Neural cell (in vitro differentiated cells): ENCODE data around the gene MYBL2. TPM values are rescaled to one million over a fixed set of nuclear protein-coding genes. Genes with fewer than 3 reads are reported as not detected.

ENCODE experiments used
- H2AFZ ChIP-seq: fragments of 200-600, 300-800 bp; sonication (generic), shearing (Covaris generic); 2 replicates; pipeline ENCODE4 v1.6.0; 2014; ENCODE audit warnings: low read depth, mild to moderate bottlenecking, antibody characterized with exemption, low read length, moderate library complexity
- H3F3A ChIP-seq: fragments of 200-600 bp; shearing (Covaris generic); 2 replicates; pipeline ENCODE4 v1.6.1; 2016; ENCODE audit warnings: mild to moderate bottlenecking, moderate library complexity, mixed read lengths, antibody characterized with exemption, low read length; ENCODE audit not compliant: insufficient read depth, poor library complexity, severe bottlenecking
- H3K27ac ChIP-seq: fragments of 200-600, 300-800 bp; sonication (generic), shearing (Covaris generic); 2 replicates; pipeline ENCODE4 v1.5.1; 2014; ENCODE audit warnings: mild to moderate bottlenecking, low read length, moderate library complexity
- H3K27me3 ChIP-seq: fragments of 300-800, 200-600 bp; sonication (generic), shearing (Covaris generic); 2 replicates; pipeline ENCODE4 v1.6.0; 2014; ENCODE audit warnings: mild to moderate bottlenecking, low read depth, low read length, moderate library complexity; ENCODE audit not compliant: insufficient read depth
- H3K36me3 ChIP-seq: fragments of 300-800, 200-600 bp; sonication (generic), shearing (Covaris generic); 2 replicates; pipeline ENCODE4 v1.5.1; 2014; ENCODE audit warnings: mild to moderate bottlenecking, antibody characterized with exemption, low read length, moderate library complexity; ENCODE audit not compliant: insufficient read depth
- H3K4me2 ChIP-seq: fragments of 300-800, 200-600 bp; sonication (generic), shearing (Covaris generic); 2 replicates; pipeline ENCODE4 v1.6.0; 2014; ENCODE audit warnings: mild to moderate bottlenecking, low read length
- H3K4me3 ChIP-seq: fragments of 300-800, 200-600 bp; sonication (generic), shearing (Covaris generic); 2 replicates; pipeline ENCODE4 v1.5.1; 2014; ENCODE audit warnings: mild to moderate bottlenecking, low read length, moderate library complexity
- H3K79me2 ChIP-seq: fragments of 200-600 bp; shearing (Covaris generic); replicated peaks from 2 replicates; pipeline ENCODE4 v1.6.0; 2014; ENCODE audit warnings: mild to moderate bottlenecking, low read length, moderate library complexity; ENCODE audit not compliant: insufficient read depth
- H3K9ac ChIP-seq: fragments of 300-800, 200-600 bp; sonication (generic), shearing (Covaris generic); 2 replicates; pipeline ENCODE4 v1.6.1; 2016; ENCODE audit warnings: mild to moderate bottlenecking, low read length, mixed read lengths
- H3K9me2 ChIP-seq: fragments of 200-600 bp; shearing (Covaris generic); 2 replicates; pipeline ENCODE4 v1.6.1; 2016; ENCODE audit warnings: mild to moderate bottlenecking, low read length, mixed read lengths; ENCODE audit not compliant: insufficient read depth
- H3K9me3 ChIP-seq: fragments of 200-600, 300-800 bp; sonication (generic), shearing (Covaris generic); 2 replicates; pipeline ENCODE4 v1.6.1; 2016; ENCODE audit warnings: mild to moderate bottlenecking, mixed run types, low read length, moderate library complexity, mixed read lengths
- H4K20me1 ChIP-seq: fragments of 200-600 bp; shearing (Covaris generic); 2 replicates; pipeline ENCODE4 v1.6.1; 2016; ENCODE audit warnings: mild to moderate bottlenecking, mixed run types; ENCODE audit not compliant: insufficient read depth
- EP300 ChIP-seq: fragments of 450-650 bp; conservative IDR thresholded peaks from 2 replicates; pipeline ENCODE4 v1.6.1; 2014; ENCODE audit warnings: antibody characterized with exemption, mild to moderate bottlenecking, moderate library complexity; ENCODE audit not compliant: poor library complexity, severe bottlenecking
- EZH2 ChIP-seq: fragments of 200-600, 300-800 bp; shearing (Covaris generic), sonication (generic); IDR thresholded peaks from 2 replicates; pipeline ENCODE4 v1.6.1; 2014; ENCODE audit warnings: antibody characterized with exemption, low read length, borderline replicate concordance, mild to moderate bottlenecking; ENCODE audit not compliant: insufficient read depth, poor library complexity, severe bottlenecking
- MXI1 ChIP-seq: fragments of 450-650 bp; conservative IDR thresholded peaks from 2 replicates; pipeline ENCODE4 v1.6.1; 2014; ENCODE audit warnings: antibody characterized with exemption, mild to moderate bottlenecking; ENCODE audit not compliant: poor library complexity, severe bottlenecking
- POLR2AphosphoS5 ChIP-seq: IDR thresholded peaks from 2 replicates; pipeline ENCODE4 v1.6.1; 2012
- RAD21 ChIP-seq: fragments of 450-650 bp; conservative IDR thresholded peaks from 2 replicates; pipeline ENCODE4 v1.6.1; 2014; ENCODE audit warnings: antibody characterized with exemption, mild to moderate bottlenecking, moderate library complexity
- SMC3 ChIP-seq: fragments of 450-650 bp; conservative IDR thresholded peaks from 2 replicates; pipeline ENCODE4 v1.6.1; 2014; ENCODE audit warnings: antibody characterized with exemption, mild to moderate bottlenecking, moderate library complexity; ENCODE audit not compliant: poor library complexity
- TAF1 ChIP-seq: IDR thresholded peaks from 2 replicates; pipeline ENCODE4 v1.6.1; 2012; ENCODE audit warnings: low read depth
- polyA plus RNA-seq: library from polyadenylated mRNA; depleted of rRNA; stranded (reverse); fragments of >200 nt; gene quantifications from 2 replicates; pipeline ENCODE4 v1.2.3, GENCODE V29; 2014
- TF ChIP-seq, protein P1 (sequence below): IDR thresholded peaks from 2 replicates; pipeline ENCODE4 v1.6.1; 2012; ENCODE audit warnings: borderline replicate concordance
- TF ChIP-seq, protein P2 (sequence below): fragments of 450-650 bp; IDR thresholded peaks from 2 replicates; pipeline ENCODE4 v1.5.1; 2014; ENCODE audit warnings: antibody characterized with exemption, mild to moderate bottlenecking, moderate library complexity; ENCODE audit not compliant: poor library complexity, severe bottlenecking

Gene MYBL2
- polyA plus RNA-seq, 1 donor from 2014 or later: not detected

DNA sequence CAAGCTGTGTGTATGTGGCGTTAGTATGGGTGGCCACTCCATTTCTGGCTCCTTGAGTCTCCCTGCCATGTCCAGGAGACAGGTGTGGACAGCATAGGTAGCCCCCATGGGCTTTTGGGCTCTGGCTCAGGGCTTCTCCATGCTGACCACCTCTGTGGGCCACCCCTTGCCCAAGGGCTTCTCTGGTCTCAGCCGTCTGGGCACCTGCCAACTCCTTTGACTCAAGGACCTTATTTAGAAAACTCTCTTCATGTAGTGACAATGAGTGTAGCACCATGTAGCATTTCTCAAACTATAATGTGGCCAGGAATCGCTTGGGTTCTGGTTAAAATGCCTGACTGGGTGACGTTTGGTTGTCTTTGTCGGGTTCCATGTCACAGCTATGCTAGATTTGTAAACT is 65.0 kb downstream of the MYBL2 start:
- H3K9ac ChIP-seq: no peak overlapping the region
- no peaks in the 10 kb centered on the region for H3K9me3 ChIP-seq
- H3K9me2 ChIP-seq: no peaks in the 10 kb centered on the region
- no peak overlapping the region for H2AFZ ChIP-seq
- no peak overlapping the region for H3K27ac ChIP-seq
- H3K4me2 ChIP-seq: no peak overlapping the region
- no peaks in the 10 kb centered on the region for H3K79me2 ChIP-seq
- H3K27me3 ChIP-seq: no peaks in the 10 kb centered on the region
- H3K36me3 ChIP-seq: no peaks in the 10 kb centered on the region
- H3F3A ChIP-seq: no peaks in the 10 kb centered on the region
- H4K20me1 ChIP-seq: no peaks in the 10 kb centered on the region
- no peak for TF ChIP-seq TAF1
- TF ChIP-seq SMC3: no peak
- TF ChIP-seq, protein P1, sequence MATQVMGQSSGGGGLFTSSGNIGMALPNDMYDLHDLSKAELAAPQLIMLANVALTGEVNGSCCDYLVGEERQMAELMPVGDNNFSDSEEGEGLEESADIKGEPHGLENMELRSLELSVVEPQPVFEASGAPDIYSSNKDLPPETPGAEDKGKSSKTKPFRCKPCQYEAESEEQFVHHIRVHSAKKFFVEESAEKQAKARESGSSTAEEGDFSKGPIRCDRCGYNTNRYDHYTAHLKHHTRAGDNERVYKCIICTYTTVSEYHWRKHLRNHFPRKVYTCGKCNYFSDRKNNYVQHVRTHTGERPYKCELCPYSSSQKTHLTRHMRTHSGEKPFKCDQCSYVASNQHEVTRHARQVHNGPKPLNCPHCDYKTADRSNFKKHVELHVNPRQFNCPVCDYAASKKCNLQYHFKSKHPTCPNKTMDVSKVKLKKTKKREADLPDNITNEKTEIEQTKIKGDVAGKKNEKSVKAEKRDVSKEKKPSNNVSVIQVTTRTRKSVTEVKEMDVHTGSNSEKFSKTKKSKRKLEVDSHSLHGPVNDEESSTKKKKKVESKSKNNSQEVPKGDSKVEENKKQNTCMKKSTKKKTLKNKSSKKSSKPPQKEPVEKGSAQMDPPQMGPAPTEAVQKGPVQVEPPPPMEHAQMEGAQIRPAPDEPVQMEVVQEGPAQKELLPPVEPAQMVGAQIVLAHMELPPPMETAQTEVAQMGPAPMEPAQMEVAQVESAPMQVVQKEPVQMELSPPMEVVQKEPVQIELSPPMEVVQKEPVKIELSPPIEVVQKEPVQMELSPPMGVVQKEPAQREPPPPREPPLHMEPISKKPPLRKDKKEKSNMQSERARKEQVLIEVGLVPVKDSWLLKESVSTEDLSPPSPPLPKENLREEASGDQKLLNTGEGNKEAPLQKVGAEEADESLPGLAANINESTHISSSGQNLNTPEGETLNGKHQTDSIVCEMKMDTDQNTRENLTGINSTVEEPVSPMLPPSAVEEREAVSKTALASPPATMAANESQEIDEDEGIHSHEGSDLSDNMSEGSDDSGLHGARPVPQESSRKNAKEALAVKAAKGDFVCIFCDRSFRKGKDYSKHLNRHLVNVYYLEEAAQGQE: no peak
- no peak for TF ChIP-seq MXI1
- TF ChIP-seq, protein P2, sequence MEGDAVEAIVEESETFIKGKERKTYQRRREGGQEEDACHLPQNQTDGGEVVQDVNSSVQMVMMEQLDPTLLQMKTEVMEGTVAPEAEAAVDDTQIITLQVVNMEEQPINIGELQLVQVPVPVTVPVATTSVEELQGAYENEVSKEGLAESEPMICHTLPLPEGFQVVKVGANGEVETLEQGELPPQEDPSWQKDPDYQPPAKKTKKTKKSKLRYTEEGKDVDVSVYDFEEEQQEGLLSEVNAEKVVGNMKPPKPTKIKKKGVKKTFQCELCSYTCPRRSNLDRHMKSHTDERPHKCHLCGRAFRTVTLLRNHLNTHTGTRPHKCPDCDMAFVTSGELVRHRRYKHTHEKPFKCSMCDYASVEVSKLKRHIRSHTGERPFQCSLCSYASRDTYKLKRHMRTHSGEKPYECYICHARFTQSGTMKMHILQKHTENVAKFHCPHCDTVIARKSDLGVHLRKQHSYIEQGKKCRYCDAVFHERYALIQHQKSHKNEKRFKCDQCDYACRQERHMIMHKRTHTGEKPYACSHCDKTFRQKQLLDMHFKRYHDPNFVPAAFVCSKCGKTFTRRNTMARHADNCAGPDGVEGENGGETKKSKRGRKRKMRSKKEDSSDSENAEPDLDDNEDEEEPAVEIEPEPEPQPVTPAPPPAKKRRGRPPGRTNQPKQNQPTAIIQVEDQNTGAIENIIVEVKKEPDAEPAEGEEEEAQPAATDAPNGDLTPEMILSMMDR: no peak
- no peak for TF ChIP-seq EP300
- TF ChIP-seq RAD21: no peak
- no peak for TF ChIP-seq EZH2
- TF ChIP-seq POLR2AphosphoS5: no peak
- no peak overlapping the region for H3K4me3 ChIP-seq

DNA sequence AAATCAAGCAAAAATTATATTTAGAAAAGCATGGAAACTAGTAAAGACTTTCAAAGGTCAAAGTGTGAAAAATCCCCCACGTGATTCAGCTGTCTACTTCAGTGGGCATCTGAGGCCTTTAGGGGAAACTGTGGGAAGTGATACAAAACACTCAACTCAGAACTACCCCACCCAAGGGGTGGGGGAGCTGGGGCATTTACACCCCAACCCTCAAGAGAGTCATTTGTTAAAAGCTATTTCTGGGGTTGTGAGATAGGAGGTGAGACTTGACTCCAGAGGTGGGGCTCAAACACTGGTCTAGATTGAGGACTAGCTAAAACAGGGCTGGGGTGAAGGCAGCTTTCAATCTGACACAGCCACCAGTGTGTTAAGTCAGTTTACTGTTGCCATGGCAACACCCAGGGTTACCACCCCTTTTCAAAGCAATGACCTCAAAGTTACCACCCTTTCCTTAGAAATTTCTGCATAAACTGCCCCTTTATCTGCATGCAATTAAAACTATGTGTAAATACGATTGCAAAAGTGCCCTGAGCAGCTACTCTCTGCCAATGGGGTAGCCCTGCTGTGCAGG is 69.8 kb downstream of the MYBL2 start:
- no peak overlapping the region for H3K27ac ChIP-seq
- H3K27me3 ChIP-seq: no peaks in the 10 kb centered on the region
- H4K20me1 ChIP-seq: no peaks in the 10 kb centered on the region
- TF ChIP-seq, protein P2: no peak
- TF ChIP-seq EZH2 (no peak), EP300 (no peak), POLR2AphosphoS5 (no peak), MXI1 (no peak), TAF1 (no peak), SMC3 (no peak), RAD21 (no peak)
- TF ChIP-seq, protein P1: no peak
- H3K4me2 ChIP-seq: no peak overlapping the region
- no peaks in the 10 kb centered on the region for H3K36me3 ChIP-seq
- H2AFZ ChIP-seq: no peak overlapping the region
- no peaks in the 10 kb centered on the region for H3K9me3 ChIP-seq
- H3K9me2 ChIP-seq: no peaks in the 10 kb centered on the region
- H3K79me2 ChIP-seq: no peaks in the 10 kb centered on the region
- H3K9ac ChIP-seq: no peak overlapping the region
- H3F3A ChIP-seq: no peaks in the 10 kb centered on the region
- no peak overlapping the region for H3K4me3 ChIP-seq
